ENCODE measurements around the gene STAC2. TPM values are rescaled to one million over a fixed set of nuclear protein-coding genes. Genes with fewer than 3 reads are reported as not detected.

STAC2 gene
- total RNA-seq, 4 donors from 2014 or later, result 0.20 to 0.30 TPM; not detected in 2

- WGBS, 2 donors, result 70 to 77% methylated on average over 8 of the region's 8 CpGs
- no peak for TF ChIP-seq POLR2A (IDR thresholded peaks at IDR 0.05)
- TF ChIP-seq CTCF (IDR thresholded peaks at IDR 0.05), result no peak
- TF ChIP-seq EP300 (IDR thresholded peaks at IDR 0.05), result no peak
- H3K4me1 ChIP-seq, result peaks cover 0 to 6% (median 0%) of the 10 kb centered on the region in 4 donors
Observed at GRCh38 chr17:39218906-39219305, 6.8 kb downstream of the STAC2 start.

DNA sequence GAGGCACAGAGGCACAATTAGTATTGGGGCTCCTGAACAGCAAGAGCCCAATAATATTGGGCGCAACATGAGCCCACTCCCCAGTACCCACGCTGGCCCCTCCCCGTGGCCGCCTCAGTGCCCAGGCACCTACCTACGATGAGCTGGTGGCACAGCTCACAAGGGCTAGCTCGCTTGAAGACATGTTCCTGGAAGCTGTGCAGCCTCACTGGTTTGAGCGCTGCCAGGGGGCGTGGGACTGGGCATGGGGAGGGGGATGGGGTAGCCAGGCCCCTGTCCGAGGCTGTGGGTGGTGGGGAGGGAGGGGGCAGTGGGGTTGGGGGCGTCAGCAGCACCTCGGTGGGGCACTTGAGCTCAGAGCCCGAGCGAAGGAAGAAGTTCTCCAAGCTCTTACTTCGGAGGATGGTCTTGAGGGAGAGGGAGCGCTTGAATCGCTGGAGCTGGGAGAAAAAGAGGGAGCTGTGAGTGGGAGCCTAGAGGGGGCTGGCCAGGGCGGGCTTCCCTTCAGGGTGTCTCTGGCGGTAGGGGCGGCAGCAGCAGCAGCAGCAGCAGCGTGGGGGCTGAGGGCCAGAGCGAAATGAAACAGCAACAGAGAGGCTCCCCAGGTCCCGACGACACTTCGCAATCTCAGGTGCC lies 7.9 kb downstream of the STAC2 start:
- no peak for DNase-seq (ENCODE audit: low spot score in 2 of 2)
- peaks cover 0 to 46% of the 10 kb centered on the region in 2 donors for H3K27me3 ChIP-seq
- H3K4me3 ChIP-seq, result no peak overlapping the region
- no peaks in the 10 kb centered on the region for H3K9me3 ChIP-seq
- WGBS, 2 donors, result 26 to 33% methylated on average over 23 to 24 of the region's 24 CpGs
- no peak for TF ChIP-seq CTCF (IDR thresholded peaks at IDR 0.05)
- no peak for TF ChIP-seq EP300 (IDR thresholded peaks at IDR 0.05)
- TF ChIP-seq POLR2A (IDR thresholded peaks at IDR 0.05), result no peak
- no peak overlapping the region for H3K27ac ChIP-seq
- H3K4me1 ChIP-seq, result peaks cover 0 to 6% (median 0%) of the 10 kb centered on the region in 4 donors
- H3K36me3 ChIP-seq, result no peaks in the 10 kb centered on the region

More at GRCh38 chr17:39218906-39219305, 6.8 kb downstream of the STAC2 start:
- peaks cover 0 to 45% of the 10 kb centered on the region in 2 donors for H3K27me3 ChIP-seq
- no peak overlapping the region for H3K4me3 ChIP-seq
- no peaks in the 10 kb centered on the region for H3K9me3 ChIP-seq
- no peak overlapping the region for H3K27ac ChIP-seq
- no peak for DNase-seq (ENCODE audit: low spot score in 2 of 2)
- no peaks in the 10 kb centered on the region for H3K36me3 ChIP-seq

- TF ChIP-seq POLR2A (IDR thresholded peaks at IDR 0.05), result no peak
- no peak for TF ChIP-seq CTCF (IDR thresholded peaks at IDR 0.05)
- no peak for TF ChIP-seq EP300 (IDR thresholded peaks at IDR 0.05)
- WGBS, 2 donors, result 73 to 84% methylated on average over 7 to 9 of the region's 9 CpGs
- Histone ChIP-seq H3K27me3 (peaks cover 0 to 65% of the 10 kb centered on the region in 2 donors), H3K4me1 (peaks cover 0 to 22% (median 14%) of the 10 kb centered on the region in 4 donors), H3K36me3 (no peaks in the 10 kb centered on the region), H3K9me3 (no peaks in the 10 kb centered on the region), H3K27ac (no peak overlapping the region), H3K4me3 (no peak overlapping the region)
- DNase-seq (ENCODE audit: low spot score in 2 of 2), result no peak
Observed at GRCh38 chr17:39213852-39214251, 11.9 kb downstream of the STAC2 start.

- peaks cover 0 to 25% (median 19%) of the 10 kb centered on the region in 4 donors for H3K4me1 ChIP-seq
- no peak for TF ChIP-seq POLR2A (IDR thresholded peaks at IDR 0.05)
- TF ChIP-seq EP300 (IDR thresholded peaks at IDR 0.05), result no peak
- TF ChIP-seq CTCF (IDR thresholded peaks at IDR 0.05), result no peak
- no peak for DNase-seq (ENCODE audit: low spot score in 2 of 2)
- peaks cover 0 to 59% of the 10 kb centered on the region in 2 donors for H3K27me3 ChIP-seq
- 53 to 63% methylated on average over 16 of the region's 16 CpGs for WGBS, 2 donors
- no peak overlapping the region for H3K4me3 ChIP-seq
- H3K9me3 ChIP-seq, result no peaks in the 10 kb centered on the region
- no peak overlapping the region for H3K27ac ChIP-seq
- no peaks in the 10 kb centered on the region for H3K36me3 ChIP-seq
Observed at GRCh38 chr17:39212841-39213480, 12.8 kb downstream of the STAC2 start.

DNA sequence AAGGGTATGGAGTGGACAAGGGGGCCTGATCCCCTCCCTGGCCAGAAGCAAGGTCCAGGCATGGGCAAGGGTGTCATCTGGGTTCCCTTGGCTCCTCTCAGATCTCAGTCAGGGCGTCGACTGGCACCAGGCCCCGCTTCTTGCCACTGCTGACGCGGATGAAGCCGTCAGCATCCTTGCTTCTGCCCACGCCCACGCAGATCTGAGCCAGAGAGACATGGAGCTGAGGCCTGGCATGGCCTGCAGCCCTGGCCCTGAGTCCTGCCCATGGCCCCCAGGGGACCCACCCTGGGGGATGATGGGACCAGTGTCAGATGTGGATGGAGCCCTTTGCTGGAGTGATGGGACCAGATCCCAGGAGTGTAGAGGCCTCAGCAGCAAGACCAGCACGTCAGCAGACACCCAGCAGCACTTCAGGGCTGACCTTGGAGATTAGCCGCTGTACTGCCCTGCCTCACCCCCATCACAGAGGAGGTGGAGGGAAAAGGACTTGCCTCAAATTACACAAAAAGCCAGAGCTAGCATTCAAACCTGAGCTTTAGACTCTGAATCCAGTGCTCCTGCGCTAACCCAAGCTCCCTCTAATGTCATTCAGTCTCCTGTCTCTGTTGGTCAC lies 13.4 kb downstream of the STAC2 start:
- H3K27ac ChIP-seq, result no peak overlapping the region

More for the DNA sequence above, 13.4 kb downstream of the STAC2 start:
- Histone ChIP-seq H3K27me3 (peaks cover 0 to 55% of the 10 kb centered on the region in 2 donors), H3K4me1 (peaks cover 0 to 24% (median 18%) of the 10 kb centered on the region in 4 donors), H3K9me3 (no peaks in the 10 kb centered on the region), H3K36me3 (no peaks in the 10 kb centered on the region), H3K4me3 (no peak overlapping the region)
- no peak for DNase-seq (ENCODE audit: low spot score in 2 of 2)
- TF ChIP-seq CTCF (IDR thresholded peaks at IDR 0.05) (no peak), POLR2A (IDR thresholded peaks at IDR 0.05) (no peak), EP300 (IDR thresholded peaks at IDR 0.05) (no peak)
- WGBS, 2 donors, result 77% methylated on average over 8 to 11 of the region's 11 CpGs
